Activated CD4-positive, alpha-beta T cell treated with anti-CD3 and anti-CD28 coated beads, Interleukin-2, amount 10 ng/mL, durations not matched to agents 24 days and 14 days (primary cell): ENCODE results near the gene PPP2CA. TPM values are rescaled to one million over a fixed set of nuclear protein-coding genes. Genes with fewer than 3 reads are reported as not detected.
"Not testable (repeated sequence)": the region's sequence is repeated elsewhere in the genome, so short reads cannot be mapped to it uniquely, and the experiment has no call there.

ENCODE experiments used
- DNase-seq: peaks from one replicate; pipeline ENCODE4 v3.0.0; 2022
- H3K27ac Mint-ChIP-seq: one replicate; pipeline ENCODE4 v1.8.0; 2022; ENCODE audit warnings: mild to moderate bottlenecking, mixed read lengths
- H3K27me3 Mint-ChIP-seq: one replicate; pipeline ENCODE4 v1.8.0; 2022; ENCODE audit warnings: mixed read lengths
- H3K36me3 Mint-ChIP-seq: one replicate; pipeline ENCODE4 v1.8.0; 2022; ENCODE audit warnings: low read depth, mild to moderate bottlenecking, mixed read lengths
- H3K4me1 Mint-ChIP-seq: one replicate; pipeline ENCODE4 v1.8.0; 2021; ENCODE audit warnings: mixed read lengths
- H3K4me3 Mint-ChIP-seq: one replicate; pipeline ENCODE4 v1.8.0; 2022; ENCODE audit warnings: mild to moderate bottlenecking, moderate library complexity, mixed read lengths
- H3K9me3 Mint-ChIP-seq: one replicate; pipeline ENCODE4 v1.8.0; 2021; ENCODE audit warnings: mixed read lengths
- intact Hi-C: fragments of 100-400 bp; cut with micrococcal nuclease; formaldehyde crosslinking; loops from one replicate; pipeline ENCODE4 v1.15.1; 2023
- total RNA-seq: library from RNA; stranded (reverse); gene quantifications from 2 replicates; pipeline ENCODE4 v1.2.3, GENCODE V29; 2022

Gene PPP2CA
- total RNA-seq, 1 donor from 2014 or later = 177 TPM

GRCh38 chr5:134227259-134227658 lies 1.4 kb upstream of the PPP2CA start:
- Mint-ChIP-seq H3K27ac (peak overlapping the region; percentile 100), H3K4me3 (peak overlapping the region; percentile 97), H3K9me3 (no peaks in the 10 kb centered on the region), H3K36me3 (peaks cover 28% of the 10 kb centered on the region), H3K27me3 (no peaks in the 10 kb centered on the region), H3K4me1 (peaks cover 32% of the 10 kb centered on the region)
- intact Hi-C loops = loop anchor here (2.0 to 5.0 kb wide), 5 partner anchors 42 to 530 kb away; partner anchors contain the start of genes CAMLG, DDX46 and SEC24A
- peak; percentile 68 for DNase-seq

- DNase-seq = no peak
- Mint-ChIP-seq H3K36me3 (peaks cover 32% of the 10 kb centered on the region), H3K9me3 (no peaks in the 10 kb centered on the region), H3K4me3 (peak overlapping the region; percentile 97), H3K4me1 (peaks cover 36% of the 10 kb centered on the region), H3K27ac (peak overlapping the region; percentile 100), H3K27me3 (no peaks in the 10 kb centered on the region)
- intact Hi-C loops = loop anchor here (1.0 to 5.0 kb wide), 12 partner anchors 42 to 531 kb away; partner anchors contain the start of genes C5orf15, CAMLG, CDKL3 and CDKN2AIPNL
Observed at GRCh38 chr5:134226441-134227192, 744 bp upstream of the PPP2CA start.

- peak; percentile 91 for DNase-seq
- intact Hi-C loops = loop anchor here (1.0 to 5.0 kb wide), 4 partner anchors 62 to 532 kb away; partner anchors contain the start of genes DDX46, SEC24A and VDAC1
- Mint-ChIP-seq H3K4me3 (peak overlapping the region; percentile 97), H3K9me3 (no peaks in the 10 kb centered on the region), H3K27me3 (no peaks in the 10 kb centered on the region), H3K36me3 (peaks cover 42% of the 10 kb centered on the region), H3K27ac (peak overlapping the region; percentile 100), H3K4me1 (peaks cover 47% of the 10 kb centered on the region)
Observed at GRCh38 chr5:134224888-134225779, 739 bp downstream of the PPP2CA start.

GRCh38 chr5:134223406-134224248 lies 2.2 kb downstream of the PPP2CA start:
- no peaks in the 10 kb centered on the region for H3K9me3 Mint-ChIP-seq
- DNase-seq = no peak
- no peaks in the 10 kb centered on the region for H3K27me3 Mint-ChIP-seq
- H3K4me3 Mint-ChIP-seq = peak overlapping the region; percentile 97
- H3K4me1 Mint-ChIP-seq = peaks cover 59% of the 10 kb centered on the region
- intact Hi-C loops = no loop called here
- H3K27ac Mint-ChIP-seq = peak overlapping the region; percentile 42
- peaks cover 51% of the 10 kb centered on the region for H3K36me3 Mint-ChIP-seq

GRCh38 chr5:134221690-134222089 lies 4.2 kb downstream of the PPP2CA start:
- Mint-ChIP-seq H3K4me1 (peaks cover 54% of the 10 kb centered on the region), H3K36me3 (peaks cover 54% of the 10 kb centered on the region)

GRCh38 chr5:134215757-134216156 lies 10.1 kb downstream of the PPP2CA start:
- no peak for DNase-seq
- no peaks in the 10 kb centered on the region for H3K27me3 Mint-ChIP-seq
- intact Hi-C loops = no loop called here
- no peak overlapping the region for H3K4me3 Mint-ChIP-seq
- peaks cover 41% of the 10 kb centered on the region for H3K4me1 Mint-ChIP-seq
- peaks cover 32% of the 10 kb centered on the region for H3K36me3 Mint-ChIP-seq
- no peak overlapping the region for H3K27ac Mint-ChIP-seq
- H3K9me3 Mint-ChIP-seq = no peaks in the 10 kb centered on the region

More at GRCh38 chr5:134221690-134222089, 4.2 kb downstream of the PPP2CA start:
- intact Hi-C loops, DNase-seq, H3K27me3 Mint-ChIP-seq, H3K9me3 Mint-ChIP-seq, H3K27ac Mint-ChIP-seq: not testable (repeated sequence)
- H3K4me3 Mint-ChIP-seq = peak overlapping the region; percentile 59

- H3K27me3 Mint-ChIP-seq, H3K27ac Mint-ChIP-seq, DNase-seq, intact Hi-C loops, H3K4me3 Mint-ChIP-seq, H3K9me3 Mint-ChIP-seq: not testable (repeated sequence)
- H3K4me1 Mint-ChIP-seq = peaks cover 22% of the 10 kb centered on the region
- peaks cover 13% of the 10 kb centered on the region for H3K36me3 Mint-ChIP-seq
Observed at GRCh38 chr5:134211263-134212031, 14.4 kb downstream of the PPP2CA start.

- no peak overlapping the region for H3K27ac Mint-ChIP-seq
- intact Hi-C loops = no loop called here
- peaks cover 16% of the 10 kb centered on the region for H3K36me3 Mint-ChIP-seq
- no peak for DNase-seq
- no peaks in the 10 kb centered on the region for H3K27me3 Mint-ChIP-seq
- no peaks in the 10 kb centered on the region for H3K9me3 Mint-ChIP-seq
- no peak overlapping the region for H3K4me3 Mint-ChIP-seq
- peaks cover 19% of the 10 kb centered on the region for H3K4me1 Mint-ChIP-seq
Observed at GRCh38 chr5:134209477-134210245, 16.2 kb downstream of the PPP2CA start.

- peaks cover 25% of the 10 kb centered on the region for H3K36me3 Mint-ChIP-seq
- DNase-seq = no peak
- H3K4me1 Mint-ChIP-seq = peaks cover 19% of the 10 kb centered on the region
- intact Hi-C loops = no loop called here
- H3K27ac Mint-ChIP-seq = no peak overlapping the region
- H3K4me3 Mint-ChIP-seq = no peak overlapping the region
- H3K27me3 Mint-ChIP-seq = no peaks in the 10 kb centered on the region
- H3K9me3 Mint-ChIP-seq = no peaks in the 10 kb centered on the region
Observed at GRCh38 chr5:134207696-134208095, 18.2 kb downstream of the PPP2CA start.

- intact Hi-C loops = no loop called here
- no peaks in the 10 kb centered on the region for H3K27me3 Mint-ChIP-seq
Observed at GRCh38 chr5:134206627-134207160, 19.2 kb downstream of the PPP2CA start.

GRCh38 chr5:134204575-134204974 lies 21.3 kb downstream of the PPP2CA start:
- no peak overlapping the region for H3K27ac Mint-ChIP-seq
- H3K27me3 Mint-ChIP-seq = no peaks in the 10 kb centered on the region
- H3K4me3 Mint-ChIP-seq = no peak overlapping the region
- peaks cover 12% of the 10 kb centered on the region for H3K4me1 Mint-ChIP-seq
- intact Hi-C loops = no loop called here
- peaks cover 44% of the 10 kb centered on the region for H3K36me3 Mint-ChIP-seq
- no peak for DNase-seq
- no peaks in the 10 kb centered on the region for H3K9me3 Mint-ChIP-seq

More at GRCh38 chr5:134206627-134207160, 19.2 kb downstream of the PPP2CA start:
- H3K4me3 Mint-ChIP-seq = no peak overlapping the region
- no peaks in the 10 kb centered on the region for H3K9me3 Mint-ChIP-seq
- H3K27ac Mint-ChIP-seq = no peak overlapping the region
- DNase-seq = no peak
- peaks cover 28% of the 10 kb centered on the region for H3K36me3 Mint-ChIP-seq
- H3K4me1 Mint-ChIP-seq = peaks cover 13% of the 10 kb centered on the region

GRCh38 chr5:134203630-134204029 lies 22.2 kb downstream of the PPP2CA start:
- Mint-ChIP-seq H3K4me1 (peaks cover 6% of the 10 kb centered on the region), H3K4me3 (no peak overlapping the region), H3K27me3 (no peaks in the 10 kb centered on the region), H3K9me3 (no peaks in the 10 kb centered on the region), H3K36me3 (peaks cover 53% of the 10 kb centered on the region), H3K27ac (no peak overlapping the region)
- intact Hi-C loops = no loop called here
- DNase-seq = no peak
